Amniotic stem cell (primary cell): ENCODE results near the gene ADAM11.
A peak's percentile ranks its signal among the peaks of the same experiment; 100 is the strongest.

Experiments
- DNase-seq: peaks from one replicate; lab custom pipeline; 2025; lab: John Stamatoyannopoulos, UW

ADAM11 gene

DNA sequence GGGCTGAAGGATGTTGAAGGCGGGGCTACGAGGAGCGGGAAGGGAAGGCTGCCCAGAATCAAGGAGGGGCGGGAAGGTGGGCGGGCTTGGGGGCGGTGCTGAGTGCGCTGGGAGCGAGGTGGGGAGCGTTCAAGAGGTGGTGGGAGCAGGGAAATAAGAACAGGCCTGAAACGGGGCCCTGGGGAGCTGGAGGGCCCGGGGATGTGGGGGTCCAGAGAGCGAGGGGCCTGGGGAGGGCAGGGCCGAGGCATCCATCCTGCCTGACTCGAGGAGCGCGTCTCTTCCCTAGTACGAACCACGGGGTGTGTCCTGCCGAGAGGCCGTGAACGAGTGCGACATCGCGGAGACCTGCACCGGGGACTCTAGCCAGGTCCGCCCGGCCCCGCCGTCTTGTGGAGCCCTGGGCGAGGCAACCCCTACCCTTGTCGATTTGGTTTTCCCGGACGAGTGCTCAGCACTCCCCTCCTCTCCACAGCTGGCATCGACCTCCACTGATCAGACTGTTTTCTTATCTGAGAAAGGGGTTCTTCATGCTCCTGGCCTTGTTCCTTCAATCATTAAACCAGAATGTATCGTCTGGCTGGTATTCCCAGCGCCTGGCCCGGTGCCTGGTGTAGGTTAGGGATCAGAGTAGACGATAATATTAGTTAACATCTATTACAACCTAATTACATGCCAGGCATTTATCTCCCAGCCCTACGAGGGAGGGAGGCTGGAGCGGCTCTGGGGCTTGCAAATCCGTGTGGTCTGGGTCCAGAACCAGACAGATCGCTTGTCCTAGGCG is 17.2 kb downstream of the ADAM11 start:
- DNase-seq, result no peak

DNA sequence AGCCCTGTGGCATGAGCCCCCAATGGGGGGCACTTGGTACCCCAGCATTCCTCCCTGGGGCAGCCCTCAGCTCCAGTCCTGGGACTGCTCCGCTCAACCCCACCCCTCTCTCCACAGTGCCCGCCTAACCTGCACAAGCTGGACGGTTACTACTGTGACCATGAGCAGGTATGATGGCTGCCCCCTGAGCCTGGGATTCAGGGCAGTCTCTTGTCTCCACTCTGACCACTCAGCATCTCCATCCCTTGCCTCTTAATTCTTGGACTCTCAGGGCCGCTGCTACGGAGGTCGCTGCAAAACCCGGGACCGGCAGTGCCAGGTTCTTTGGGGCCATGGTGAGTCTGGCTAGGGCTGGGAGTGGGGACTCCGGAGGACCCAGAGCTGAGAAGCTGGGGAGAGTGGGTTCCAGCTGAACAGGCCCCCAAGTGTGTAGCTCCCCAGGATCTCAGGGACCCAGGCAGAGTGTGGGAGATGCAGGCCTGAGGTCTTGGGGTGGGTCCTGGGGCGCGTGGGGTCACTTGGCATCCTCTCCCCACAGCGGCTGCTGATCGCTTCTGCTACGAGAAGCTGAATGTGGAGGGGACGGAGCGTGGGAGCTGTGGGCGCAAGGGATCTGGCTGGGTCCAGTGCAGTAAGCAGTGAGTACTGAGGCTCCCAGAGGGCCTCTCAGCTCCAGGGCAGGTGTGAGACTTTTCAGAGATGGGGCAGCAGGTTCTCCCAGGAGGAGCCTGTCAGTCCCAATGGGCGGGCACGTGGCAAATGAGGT is 18.0 kb downstream of the ADAM11 start:
- no peak for DNase-seq

DNA sequence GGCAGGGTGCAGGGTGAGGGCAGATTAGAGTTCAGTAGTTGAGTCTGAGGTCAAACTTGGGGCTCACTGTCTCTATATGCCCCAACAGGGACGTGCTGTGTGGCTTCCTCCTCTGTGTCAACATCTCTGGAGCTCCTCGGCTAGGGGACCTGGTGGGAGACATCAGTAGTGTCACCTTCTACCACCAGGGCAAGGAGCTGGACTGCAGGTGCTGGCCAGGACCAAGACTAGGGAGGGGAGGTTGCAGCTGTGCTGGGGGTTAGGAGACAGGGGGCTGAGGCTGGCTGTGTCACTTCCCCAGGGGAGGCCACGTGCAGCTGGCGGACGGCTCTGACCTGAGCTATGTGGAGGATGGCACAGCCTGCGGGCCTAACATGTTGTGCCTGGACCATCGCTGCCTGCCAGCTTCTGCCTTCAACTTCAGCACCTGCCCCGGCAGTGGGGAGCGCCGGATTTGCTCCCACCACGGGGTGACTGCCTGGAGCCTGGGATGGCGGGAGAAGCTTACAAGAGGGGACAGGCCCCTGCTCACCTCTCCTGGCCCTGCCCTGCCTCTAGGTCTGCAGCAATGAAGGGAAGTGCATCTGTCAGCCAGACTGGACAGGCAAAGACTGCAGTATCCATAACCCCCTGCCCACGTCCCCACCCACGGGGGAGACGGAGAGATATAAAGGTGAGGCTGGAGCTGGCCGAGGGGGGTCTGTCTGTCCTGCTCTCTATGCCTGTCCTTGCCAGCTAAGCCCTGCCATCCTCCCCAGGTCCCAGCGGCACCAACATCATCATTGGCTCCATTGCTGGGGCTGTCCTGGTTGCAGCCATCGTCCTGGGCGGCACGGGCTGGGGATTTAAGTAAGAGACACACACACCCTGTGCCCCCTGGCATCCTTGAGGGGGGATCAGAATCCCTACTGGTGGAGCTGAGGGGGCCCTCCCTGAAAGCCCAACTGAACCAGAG is 18.9 kb downstream of the ADAM11 start:
- DNase-seq, result no peak

DNA sequence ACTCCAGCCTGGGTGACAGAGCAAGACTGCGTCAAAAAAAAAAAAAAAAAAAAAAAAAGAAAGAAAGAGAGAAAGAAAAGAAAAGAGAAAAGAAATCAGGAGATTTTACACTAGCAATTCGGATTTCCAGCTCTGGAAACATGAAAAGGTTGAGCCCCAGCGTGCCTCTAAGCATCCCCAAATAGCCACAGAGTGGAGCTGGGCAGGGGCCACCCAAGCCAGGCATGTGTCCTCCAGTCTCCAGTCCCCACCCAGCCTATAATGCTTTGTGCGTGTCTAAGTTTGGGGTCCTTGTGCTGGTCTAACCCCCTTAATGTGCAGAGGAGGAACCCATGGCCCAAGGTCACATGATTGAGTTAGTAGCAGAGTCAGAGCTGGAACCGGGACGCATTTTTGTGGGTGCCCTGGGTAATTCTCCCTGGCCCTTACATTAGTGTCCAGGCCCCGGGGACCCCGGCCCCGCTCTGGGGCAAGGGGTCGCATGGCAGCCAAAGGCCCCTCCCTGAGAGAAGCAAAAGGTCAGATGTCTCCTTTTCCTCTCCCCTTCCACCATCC is 19.9 kb downstream of the ADAM11 start:
- no peak for DNase-seq

DNA sequence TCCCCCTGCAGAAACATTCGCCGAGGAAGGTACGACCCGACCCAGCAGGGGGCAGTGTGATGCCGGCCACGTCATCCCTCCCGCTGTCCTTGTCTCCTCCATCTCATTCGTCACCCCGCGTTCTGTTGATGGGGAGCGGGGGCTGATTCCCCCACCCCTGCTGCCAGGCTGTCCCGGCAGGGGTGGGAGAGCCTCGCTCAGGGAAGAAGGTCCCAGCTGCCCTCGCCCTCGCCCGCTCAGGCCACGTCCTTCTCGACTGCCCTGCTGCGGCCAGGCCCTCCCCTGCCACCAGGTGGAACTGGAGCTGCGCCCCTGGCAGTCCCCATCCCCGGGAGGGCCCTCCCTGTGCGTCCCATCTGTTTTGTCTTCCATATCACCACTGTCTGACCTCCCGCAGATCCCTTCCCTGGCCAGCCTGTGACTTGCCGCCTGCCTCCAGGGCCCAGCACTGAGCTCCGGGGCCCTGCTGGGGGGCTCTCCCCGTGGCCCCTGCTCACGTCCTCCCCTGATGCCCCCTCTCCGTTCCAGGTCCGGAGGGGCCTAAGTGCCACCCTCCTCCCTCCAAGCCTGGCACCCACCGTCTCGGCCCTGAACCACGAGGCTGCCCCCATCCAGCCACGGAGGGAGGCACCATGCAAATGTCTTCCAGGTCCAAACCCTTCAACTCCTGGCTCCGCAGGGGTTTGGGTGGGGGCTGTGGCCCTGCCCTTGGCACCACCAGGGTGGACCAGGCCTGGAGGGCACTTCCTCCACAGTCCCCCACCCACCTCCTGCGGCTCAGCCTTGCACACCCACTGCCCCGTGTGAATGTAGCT is 20.6 kb downstream of the ADAM11 start:
- DNase-seq, result peak; percentile 66

DNA sequence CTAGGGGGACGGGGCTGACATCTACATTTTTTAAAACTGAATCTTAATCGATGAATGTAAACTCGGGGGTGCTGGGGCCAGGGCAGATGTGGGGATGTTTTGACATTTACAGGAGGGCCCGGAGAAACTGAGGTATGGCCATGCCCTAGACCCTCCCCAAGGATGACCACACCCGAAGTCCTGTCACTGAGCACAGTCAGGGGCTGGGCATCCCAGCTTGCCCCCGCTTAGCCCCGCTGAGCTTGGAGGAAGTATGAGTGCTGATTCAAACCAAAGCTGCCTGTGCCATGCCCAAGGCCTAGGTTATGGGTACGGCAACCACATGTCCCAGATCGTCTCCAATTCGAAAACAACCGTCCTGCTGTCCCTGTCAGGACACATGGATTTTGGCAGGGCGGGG is 21.4 kb downstream of the ADAM11 start:
- no peak for DNase-seq

DNA sequence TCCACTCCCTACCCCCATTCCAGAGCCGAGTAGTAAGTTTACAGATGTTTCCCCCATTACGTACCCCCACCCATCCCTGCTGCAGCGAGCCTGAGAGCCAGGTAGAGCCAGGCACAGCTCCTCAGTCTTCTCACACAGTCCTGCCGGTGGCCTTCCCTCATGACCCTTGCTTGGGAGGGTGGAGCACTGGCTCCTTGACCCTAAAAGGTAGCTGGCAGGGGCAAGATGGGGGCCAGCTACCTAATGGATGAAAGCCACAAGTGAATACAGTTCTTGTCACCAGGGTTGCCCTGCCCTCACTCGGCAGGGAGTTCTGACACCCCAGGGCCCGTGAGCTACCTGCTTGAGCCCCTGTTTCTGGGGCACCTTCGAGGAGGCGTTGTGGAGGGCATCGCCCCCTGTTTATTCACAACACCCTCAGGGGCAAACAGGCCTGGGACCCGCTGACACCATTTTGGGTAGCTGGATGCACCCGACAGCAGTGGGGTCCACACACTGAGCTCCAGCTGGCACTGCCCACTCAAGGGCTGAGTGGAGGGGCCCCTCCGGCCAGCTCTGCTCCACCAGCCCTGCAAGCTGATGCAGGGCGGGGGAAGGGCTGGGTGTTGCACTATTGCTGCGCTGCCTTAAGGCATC is 22.2 kb downstream of the ADAM11 start:
- DNase-seq, result no peak

DNA sequence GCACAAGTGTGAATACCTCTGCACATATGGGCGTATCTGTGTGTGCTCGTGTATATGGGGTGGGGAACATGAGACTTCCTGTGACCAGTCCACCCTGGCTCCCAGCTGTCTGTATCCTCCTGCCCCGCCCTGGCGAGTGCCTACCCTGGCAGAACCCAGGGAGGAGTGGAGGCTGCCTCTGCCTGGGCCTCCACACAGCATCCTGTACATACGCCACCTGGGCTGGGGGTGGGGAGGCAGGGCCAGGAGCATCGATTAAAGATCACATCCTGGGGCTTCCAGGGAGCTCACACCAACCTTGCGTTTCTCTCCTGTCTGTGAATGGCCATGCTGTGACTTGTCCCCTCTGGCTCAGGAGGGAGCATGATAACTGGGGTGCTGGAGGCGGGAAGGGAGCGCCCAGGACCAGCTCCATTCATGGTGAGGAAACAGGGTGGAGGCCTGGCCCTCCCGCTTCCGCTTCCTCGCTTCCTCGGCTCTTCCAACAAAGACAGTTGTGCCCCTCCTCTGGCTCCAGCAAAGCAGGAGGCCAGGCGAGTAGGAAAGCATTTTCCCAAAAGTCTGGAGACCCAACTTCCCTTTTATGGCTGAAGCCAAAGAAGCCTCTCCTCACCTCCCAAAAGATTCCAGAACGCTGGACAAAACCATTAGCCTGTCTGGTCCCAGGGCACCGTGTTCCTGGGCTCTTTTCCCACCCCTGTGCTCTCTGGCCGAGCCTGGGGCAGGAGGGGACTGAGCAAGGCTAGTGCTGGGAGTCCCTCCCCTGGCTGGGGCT is 22.9 kb downstream of the ADAM11 start:
- no peak for DNase-seq

DNA sequence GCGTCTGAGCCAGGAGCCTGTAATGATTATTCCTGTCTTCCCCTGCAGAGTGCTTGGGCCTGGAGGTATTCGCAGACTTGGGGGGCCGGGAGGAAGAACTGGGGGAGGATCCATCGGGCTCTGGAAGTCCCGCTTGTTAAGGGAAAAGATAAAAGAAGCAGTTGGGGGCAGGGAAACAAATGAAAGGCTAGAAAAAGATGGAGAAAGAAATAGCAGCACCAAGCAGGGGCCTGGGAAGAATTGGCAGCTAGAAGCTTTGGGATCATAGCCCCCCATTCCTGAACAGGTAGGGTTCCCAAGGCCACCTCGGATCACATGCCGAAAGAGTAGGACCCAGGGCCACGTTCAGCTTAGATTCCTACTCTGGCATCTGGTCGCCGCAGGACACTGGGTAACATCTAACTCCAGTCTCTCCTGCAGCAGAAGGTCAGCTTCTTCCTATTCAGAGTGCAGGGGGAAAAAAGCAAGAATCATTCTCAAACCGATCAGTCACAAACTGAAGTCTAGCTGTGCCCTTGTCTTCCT is 23.6 kb downstream of the ADAM11 start:
- DNase-seq, result no peak

DNA sequence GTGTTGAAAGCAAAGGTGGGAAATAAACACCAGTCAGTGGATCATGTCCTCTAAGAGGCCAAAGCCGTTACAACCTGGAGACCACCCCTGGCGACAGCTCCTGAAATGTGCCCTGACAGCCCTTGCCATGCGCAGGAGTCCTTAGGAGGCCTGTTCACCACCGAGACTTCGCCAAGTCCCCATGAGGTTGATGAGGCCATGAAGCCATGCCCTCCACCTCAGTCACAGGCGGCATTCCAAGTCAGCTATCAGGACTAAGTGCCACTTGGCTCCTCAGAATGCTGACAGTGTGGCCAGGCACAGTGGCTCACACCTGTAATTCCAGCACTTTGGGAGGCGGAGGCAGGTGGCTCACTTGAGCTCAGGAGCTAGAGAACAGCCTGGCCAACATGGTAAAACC is 27.1 kb downstream of the ADAM11 start:
- no peak for DNase-seq

DNA sequence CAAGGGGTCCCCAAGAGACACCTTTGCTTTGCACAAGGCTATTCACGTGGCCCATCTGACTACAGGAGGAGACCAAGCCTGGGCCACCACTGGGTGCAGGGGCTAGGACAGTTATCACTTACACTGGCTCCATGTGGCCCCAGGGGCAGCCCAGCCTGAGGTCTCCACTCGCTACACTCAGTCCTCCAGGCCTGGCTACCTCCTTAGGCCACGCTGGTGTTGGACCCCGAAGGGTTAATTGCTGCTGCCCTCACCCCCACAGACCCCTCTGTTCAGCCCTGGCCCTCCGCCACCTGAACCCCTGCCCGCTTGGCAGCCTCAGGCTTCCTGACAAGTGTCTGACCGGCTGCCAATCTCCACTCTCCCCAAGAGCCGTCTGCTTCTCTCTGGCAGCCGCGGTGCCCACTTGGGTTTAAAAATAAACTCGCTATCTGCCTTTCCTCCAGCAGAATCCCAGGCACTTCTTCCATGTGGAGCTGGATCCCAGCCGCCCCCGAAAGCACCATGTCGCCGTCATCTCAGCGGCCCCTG is 27.8 kb downstream of the ADAM11 start:
- DNase-seq, result no peak

DNA sequence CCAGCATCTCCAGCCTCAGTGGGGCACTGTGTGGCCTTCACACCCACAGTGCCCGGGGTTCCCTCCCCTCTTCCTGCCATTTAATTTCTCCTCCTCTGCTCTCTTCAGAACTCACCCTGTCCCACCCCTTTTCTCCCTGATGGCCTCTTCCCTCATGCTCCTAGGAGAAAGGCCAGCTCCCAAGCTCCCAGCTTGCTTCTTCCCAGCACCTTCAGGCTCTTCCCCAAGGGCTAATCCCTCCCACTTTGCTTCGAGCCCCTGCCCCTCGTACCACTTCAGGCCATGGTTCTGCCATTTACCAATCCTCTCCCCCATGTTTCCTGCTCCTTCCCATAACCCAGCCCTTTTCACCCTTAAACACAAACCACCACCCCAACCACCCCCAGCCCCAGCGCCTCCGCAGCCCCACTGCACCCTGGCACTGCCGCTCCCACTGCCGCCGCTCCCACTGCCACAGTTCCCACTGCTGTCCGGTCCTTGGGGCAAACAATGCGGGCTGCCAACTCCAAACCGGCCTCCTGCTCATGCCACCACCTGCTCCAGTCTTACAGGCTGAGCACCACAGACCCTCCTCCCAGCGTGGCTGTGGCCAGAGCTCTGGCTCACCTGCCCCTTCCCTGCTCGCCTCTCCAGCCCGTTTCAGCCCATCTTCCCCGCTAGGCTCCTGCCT is 28.6 kb downstream of the ADAM11 start:
- DNase-seq, result no peak

DNA sequence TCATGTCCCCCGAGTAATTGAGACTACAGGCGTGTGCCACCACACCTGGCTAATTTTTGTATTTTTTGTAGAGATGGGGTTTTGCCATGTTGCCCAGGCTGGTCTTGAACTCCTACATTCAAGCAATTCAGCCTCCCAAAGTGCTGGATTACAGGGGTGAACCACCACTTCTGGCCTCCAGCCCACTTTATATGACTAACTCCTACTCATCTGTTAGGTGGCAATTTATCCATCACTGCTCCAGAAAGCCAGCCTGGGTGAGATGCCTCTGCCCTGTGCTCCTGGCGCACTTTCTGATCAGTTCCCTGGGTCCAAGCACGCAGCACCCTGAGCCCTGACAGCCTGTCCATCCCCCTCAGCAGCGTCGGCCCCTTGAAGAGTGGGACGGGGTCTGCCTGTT is 29.4 kb downstream of the ADAM11 start:
- no peak for DNase-seq

DNA sequence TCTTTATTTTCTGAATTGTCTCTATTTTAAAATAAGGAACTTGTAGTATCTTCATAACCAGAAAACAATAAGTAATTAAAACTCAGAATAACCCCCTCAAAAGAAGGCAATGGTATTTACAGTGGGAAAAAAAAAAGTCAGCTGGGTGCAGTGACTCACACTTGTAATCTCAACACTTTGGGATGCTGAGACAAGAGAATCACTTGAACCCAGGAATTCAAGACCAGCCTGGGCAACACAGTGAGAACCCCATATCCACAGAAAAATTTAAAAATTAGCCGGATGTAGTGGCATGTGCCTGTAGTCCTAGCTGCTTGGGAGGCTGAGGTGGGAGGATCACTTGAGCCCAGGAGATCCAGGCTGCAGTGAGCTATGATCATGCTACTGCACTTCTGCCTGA is 33.5 kb downstream of the ADAM11 start:
- no peak for DNase-seq

DNA sequence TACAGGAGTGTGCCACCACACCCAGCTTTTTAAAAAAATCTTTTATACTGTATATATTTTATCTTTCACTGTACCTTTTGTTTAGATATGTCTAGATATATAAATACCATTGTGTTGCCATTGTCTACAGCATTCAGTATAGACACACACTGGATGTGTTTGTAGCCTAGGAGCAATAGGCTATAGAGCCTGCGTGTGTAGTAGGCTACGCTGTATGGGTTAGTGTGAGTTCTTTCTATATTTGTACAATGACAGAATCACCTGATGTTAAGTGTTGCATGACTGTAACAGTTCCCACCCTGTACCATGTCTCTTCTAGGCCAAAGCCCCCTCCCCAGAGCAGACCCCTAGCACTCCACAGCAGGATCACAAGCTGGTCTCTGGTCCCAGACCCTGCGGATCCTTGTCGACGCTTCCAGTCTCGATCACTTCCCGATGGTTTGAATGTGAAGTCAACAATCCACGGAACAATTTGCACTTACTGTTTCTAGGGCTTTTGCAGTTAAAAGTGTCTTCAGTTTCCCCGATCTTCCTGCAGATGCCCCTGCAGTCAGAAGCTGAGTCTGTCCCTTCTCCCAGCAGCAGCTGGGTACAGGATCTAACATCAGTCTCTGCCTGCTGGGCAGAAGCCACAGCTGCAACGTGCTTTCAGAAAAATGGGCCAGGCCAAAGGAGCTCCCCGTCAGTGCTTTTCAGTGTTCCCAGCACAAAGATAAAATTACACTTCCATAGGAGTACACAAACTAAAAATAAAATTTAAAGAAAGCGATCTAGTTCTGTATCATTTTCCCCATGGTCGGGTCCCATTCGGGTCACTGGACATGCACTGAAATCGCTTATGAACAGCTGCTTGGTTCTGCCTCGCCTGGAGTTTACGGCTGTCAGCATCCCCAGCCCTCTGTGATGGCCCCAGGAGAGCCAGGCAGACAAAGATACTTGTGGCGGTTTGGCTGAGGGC is 35.4 kb downstream of the ADAM11 start:
- no peak for DNase-seq

DNA sequence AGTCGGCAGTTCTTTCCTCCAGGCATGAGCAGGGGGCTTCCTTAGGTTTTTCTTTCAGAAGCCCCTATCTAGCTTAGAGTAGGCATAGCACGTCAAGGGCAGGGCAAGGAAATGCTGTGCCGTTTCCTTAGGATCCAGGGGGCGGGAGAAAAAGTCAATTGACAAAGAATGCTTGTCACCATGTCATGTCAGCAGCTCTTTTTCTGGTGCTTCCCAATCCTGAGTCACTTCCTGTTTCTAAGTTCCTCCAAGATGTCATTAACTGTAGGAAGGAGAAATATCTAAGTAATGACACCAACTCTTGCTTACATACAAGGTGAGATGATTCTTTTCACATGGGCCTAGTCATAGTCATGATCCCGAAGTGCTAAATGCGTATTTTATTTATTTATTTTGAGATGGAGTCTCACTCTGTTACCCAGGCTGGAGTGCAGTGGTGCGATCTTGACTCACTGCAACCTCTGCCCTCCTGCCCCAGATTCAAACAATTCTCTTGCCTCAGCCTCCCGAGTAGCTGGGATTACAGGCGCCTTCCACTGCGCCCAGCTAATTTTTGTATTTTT is 36.1 kb downstream of the ADAM11 start:
- DNase-seq, result peak; percentile 46

DNA sequence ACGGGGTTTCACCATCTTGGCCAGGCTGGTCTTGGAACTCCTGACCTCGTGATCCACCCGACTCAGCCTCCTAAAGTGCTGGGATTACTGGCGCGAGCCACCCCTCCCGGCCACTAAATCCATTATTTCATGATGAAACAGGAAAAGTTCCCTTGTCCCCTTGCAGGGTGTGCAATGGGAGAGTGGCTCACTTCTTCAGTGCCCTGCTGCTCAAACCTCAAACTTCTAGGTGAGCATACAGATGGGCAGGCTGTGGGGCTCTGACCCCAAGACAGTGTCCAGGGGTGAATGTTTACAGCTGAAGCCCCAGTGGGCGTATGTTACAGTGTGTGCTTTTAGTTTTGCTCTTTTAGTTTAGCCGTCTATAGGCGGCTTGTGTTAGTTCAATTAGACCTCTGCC is 36.6 kb downstream of the ADAM11 start:
- DNase-seq, result no peak
